Mononuclear cell (primary cell): Measurements from ENCODE around the gene CLIP3. TPM values are rescaled to one million over a fixed set of nuclear protein-coding genes. Genes with fewer than 3 reads are reported as not detected.

Experiments used
- H3K27me3 ChIP-seq: 2 replicates; pipeline ENCODE4 v1.6.0; 2011; ENCODE audit warnings: low read length, control low read depth; ENCODE audit not compliant: insufficient read depth
- H3K4me1 ChIP-seq: 2 replicates; pipeline ENCODE4 v1.5.1; 2011; ENCODE audit warnings: mild to moderate bottlenecking, low read length, control low read depth; ENCODE audit not compliant: insufficient read depth
- H3K4me3 ChIP-seq: 2 replicates; pipeline ENCODE4 v1.5.1; 2011; ENCODE audit warnings: mild to moderate bottlenecking, low read length, moderate library complexity
- H3K9me3 ChIP-seq: 2 replicates; pipeline ENCODE4 v1.5.1; 2011; ENCODE audit warnings: low read depth, mild to moderate bottlenecking, control low read depth, low read length
- total RNA-seq: library from RNA; depleted of rRNA; stranded (reverse); fragments of >200 nt; gene quantifications from one replicate; pipeline ENCODE4 v1.2.3, GENCODE V29; 2012

The CLIP3 gene
- total RNA-seq, 1 donor, result 0.10 TPM

DNA sequence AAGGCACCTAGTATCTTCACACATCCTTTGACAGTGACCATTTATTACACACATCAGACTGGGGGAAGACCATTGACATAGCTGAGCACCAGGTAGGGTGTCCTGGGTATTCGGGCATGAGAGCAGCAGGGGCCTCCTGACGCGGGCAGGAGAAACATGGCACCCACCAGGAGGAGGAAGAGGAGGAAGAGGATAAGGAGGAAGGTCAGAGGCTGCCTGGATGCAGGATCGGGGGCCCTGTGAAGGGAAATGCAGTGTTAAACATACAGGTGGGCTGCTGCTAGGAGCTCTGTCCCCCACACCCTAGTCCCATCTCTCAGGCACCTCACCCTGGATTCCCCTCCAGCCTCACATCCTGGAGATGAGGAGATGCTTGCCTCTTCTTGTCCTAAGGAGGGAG is 29.4 kb downstream of the CLIP3 start:
- no peak overlapping the region for H3K4me3 ChIP-seq
- no peaks in the 10 kb centered on the region for H3K27me3 ChIP-seq
- H3K9me3 ChIP-seq, result no peaks in the 10 kb centered on the region
- H3K4me1 ChIP-seq, result no peaks in the 10 kb centered on the region

DNA sequence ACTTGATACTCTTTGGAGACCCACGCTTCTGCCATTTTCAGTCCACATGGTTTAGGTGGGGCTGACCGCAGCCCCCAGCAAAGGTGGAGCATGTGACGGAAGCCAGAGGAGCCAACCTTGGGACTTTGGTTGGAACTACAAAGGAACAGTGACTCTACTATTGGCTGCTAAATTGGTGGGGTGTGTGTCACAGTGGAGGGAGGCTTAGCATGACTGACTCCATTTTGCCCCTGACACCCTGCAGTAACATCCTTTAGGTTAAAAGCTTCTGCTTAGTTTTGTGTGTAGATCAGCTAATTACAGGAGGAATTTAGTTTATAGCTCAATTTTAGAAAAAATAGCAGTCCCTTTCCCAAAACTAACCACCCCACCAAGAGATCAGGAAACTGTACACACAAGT is 31.1 kb downstream of the CLIP3 start:
- Histone ChIP-seq H3K4me1 (peaks cover 5% of the 10 kb centered on the region), H3K4me3 (no peak overlapping the region), H3K27me3 (no peaks in the 10 kb centered on the region), H3K9me3 (no peaks in the 10 kb centered on the region)

DNA sequence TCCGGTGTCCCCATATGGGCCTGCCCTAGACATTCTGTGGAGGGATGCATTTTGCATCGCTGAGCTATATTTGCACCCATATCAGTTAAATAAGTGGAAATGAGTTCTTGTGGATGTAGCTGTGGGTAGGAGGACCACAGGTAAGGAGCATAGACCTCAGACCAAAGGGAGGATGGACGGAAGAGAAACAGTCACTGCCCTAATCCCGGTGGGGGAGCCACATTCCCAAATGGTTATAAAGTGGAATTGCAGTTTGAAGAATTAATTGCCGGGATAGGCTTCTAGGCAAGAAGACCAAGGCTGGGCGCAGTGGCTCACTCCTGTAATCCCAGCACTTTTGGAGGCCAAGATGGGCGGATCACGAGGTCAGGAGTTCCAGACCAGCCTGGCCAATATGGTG is 35.9 kb downstream of the CLIP3 start:
- Histone ChIP-seq H3K9me3 (no peaks in the 10 kb centered on the region), H3K4me3 (no peak overlapping the region), H3K4me1 (peaks cover 29% of the 10 kb centered on the region), H3K27me3 (no peaks in the 10 kb centered on the region)

DNA sequence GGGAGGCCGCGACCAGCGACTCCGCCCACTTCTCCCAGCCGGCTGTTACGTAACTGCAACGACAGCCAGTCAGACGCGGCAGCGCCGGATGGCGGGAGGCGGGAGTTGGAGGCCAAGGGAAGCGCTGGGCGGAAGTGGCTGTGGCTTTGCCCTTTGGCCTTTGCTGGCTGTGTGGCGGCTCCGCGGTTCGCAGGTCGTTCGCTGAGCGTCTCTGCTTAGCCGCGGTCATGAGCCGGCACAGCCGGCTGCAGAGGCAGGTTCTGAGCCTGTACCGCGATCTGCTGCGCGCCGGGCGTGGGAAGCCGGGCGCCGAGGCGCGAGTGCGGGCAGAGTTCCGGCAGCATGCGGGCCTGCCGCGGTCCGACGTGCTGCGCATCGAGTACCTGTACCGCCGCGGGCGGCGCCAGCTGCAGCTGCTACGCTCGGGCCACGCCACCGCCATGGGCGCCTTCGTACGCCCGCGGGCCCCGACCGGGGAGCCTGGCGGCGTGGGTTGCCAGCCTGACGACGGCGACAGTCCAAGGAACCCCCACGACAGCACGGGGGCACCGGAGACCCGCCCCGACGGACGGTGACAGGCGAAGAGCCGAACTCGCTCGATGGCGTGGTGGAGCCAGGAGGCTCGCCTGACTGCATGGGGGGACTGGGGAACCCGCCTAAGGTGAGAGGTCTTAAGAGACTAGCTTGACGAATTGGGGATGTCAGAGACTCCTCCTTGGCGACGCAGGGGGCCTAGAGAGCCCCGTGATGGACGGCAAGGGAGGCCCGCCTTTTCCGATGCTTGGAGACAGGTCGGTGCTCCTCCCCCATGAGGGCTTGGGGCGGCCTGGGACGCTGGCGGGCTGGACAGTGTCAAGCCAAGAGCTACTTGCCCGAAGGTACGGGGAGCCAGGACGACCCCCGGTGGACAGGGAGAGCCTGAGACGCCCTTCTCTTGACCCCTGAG is 37.4 kb downstream of the CLIP3 start, which contains the start of gene SDHAF1:
Gene SDHAF1, plus strand, starts transcription at position 141 of the 946 bp plus-strand sequence. Its CDS starts 87 bp downstream, at position 228.
- peaks cover 29% of the 10 kb centered on the region for H3K4me1 ChIP-seq
- H3K9me3 ChIP-seq, result no peaks in the 10 kb centered on the region
- H3K27me3 ChIP-seq, result no peaks in the 10 kb centered on the region
- H3K4me3 ChIP-seq, result peak within 1 kb of the TSS; percentile 70

DNA sequence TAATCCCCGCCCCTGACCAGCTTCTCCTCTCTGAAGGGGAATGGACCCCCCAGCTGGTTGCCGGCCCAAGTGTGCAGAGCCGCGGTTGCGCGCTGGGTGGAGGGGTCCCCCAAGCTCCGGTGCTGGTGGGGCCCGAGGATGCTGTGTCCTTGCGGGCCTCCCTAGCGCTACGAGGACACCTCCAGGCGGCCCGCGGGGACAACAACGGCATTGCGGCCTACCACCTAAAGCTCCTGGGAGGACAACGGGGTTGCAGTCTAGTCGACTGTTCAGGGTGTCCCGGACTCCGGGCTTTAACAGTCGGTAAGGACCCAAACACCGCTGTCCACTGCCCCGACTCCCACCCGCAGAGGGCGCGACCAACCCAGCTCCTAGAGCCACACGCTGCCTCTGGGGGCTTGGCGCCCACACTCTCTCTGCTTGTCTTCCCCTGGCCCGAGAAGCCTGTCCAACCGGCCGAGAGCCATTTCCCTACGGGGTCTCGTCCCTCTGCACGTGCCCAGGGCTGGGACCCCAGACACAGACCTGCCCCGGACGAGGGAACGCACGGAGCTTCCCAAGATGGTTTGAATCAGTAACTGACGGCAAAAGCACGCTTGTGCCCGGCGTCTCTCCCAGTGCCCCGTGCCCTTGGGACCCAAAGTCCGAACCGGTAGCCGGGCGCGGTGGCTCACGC is 38.6 kb downstream of the CLIP3 start:
- H3K27me3 ChIP-seq, result no peaks in the 10 kb centered on the region
- no peaks in the 10 kb centered on the region for H3K9me3 ChIP-seq
- H3K4me1 ChIP-seq, result peaks cover 29% of the 10 kb centered on the region
- peak overlapping the region; percentile 70 for H3K4me3 ChIP-seq

DNA sequence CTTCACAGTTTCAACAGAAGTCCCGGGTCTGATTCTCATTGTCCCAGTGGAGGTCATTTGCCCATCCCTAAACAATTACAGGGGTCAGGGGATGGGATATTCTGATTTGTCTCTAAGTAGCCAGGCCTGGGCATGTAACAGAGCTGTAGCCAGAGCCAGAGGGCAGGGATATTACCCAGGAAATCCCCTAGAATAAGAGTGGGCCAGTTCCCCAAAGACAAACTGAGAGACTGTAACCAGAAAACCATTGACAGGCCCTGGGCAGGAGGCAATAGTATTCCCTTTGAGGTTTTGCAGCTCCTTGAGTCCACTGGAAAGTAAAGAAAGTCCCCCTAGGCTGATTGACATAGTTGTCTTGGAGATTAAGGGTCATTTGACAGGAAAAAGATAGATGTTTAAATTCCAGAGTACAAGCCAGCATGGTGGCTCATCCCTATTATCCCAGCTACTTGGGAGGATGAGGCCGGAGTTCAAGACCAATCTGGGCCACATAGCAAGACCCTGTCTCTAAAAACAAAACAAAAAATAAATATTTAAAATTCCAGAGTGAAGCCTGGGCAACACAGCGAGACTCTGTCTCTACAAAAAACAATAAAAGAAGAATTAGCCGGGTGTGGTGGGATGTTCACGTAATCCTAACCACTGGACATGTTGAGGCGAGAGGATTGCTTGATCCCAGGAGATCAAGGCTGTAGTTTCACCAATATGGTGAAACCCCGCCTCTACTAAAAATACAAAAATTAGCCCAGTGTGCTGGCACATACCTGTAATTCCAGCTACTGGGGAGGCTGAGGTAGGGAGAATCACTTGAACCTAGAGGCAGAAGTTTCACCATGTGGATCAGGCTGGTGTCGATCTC is 39.5 kb downstream of the CLIP3 start:
- Histone ChIP-seq H3K4me3 (no peak overlapping the region), H3K4me1 (peaks cover 29% of the 10 kb centered on the region), H3K9me3 (no peaks in the 10 kb centered on the region), H3K27me3 (no peaks in the 10 kb centered on the region)

DNA sequence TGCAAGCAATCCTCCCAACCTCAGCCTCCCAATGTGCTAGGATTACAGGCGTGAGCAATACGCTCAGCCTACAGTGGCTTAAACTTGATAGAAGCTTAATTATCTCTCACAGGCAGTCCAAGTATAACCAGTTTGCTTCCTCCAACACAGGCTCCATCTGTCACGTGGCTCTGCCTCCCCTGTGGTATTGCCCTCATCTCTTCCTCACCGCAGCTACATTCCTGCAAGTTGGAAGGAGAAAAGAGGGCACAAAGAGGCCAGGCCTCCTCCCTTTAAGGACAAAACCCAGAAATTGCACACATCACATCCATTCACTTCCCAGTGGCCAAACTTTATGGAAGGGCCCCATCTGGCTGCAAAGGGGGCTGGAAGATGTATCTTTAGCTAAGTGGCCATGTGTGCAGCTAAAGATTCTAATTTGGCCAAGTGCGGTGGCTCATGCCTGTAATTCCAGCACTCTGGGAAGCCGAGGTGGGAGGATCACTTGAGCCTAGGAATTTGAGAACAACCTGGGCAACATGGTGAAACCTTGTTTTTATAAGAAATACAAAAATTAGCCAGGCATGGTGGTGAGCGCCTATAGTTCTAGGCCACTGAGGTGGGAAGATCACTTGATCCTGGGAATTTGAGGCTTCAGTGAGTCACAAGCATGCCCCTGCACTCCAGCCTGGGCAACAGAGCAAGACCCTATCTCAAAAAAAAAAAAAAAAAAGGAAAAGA is 40.8 kb downstream of the CLIP3 start:
- no peaks in the 10 kb centered on the region for H3K27me3 ChIP-seq
- H3K9me3 ChIP-seq, result no peaks in the 10 kb centered on the region
- no peak overlapping the region for H3K4me3 ChIP-seq
- peaks cover 27% of the 10 kb centered on the region for H3K4me1 ChIP-seq

DNA sequence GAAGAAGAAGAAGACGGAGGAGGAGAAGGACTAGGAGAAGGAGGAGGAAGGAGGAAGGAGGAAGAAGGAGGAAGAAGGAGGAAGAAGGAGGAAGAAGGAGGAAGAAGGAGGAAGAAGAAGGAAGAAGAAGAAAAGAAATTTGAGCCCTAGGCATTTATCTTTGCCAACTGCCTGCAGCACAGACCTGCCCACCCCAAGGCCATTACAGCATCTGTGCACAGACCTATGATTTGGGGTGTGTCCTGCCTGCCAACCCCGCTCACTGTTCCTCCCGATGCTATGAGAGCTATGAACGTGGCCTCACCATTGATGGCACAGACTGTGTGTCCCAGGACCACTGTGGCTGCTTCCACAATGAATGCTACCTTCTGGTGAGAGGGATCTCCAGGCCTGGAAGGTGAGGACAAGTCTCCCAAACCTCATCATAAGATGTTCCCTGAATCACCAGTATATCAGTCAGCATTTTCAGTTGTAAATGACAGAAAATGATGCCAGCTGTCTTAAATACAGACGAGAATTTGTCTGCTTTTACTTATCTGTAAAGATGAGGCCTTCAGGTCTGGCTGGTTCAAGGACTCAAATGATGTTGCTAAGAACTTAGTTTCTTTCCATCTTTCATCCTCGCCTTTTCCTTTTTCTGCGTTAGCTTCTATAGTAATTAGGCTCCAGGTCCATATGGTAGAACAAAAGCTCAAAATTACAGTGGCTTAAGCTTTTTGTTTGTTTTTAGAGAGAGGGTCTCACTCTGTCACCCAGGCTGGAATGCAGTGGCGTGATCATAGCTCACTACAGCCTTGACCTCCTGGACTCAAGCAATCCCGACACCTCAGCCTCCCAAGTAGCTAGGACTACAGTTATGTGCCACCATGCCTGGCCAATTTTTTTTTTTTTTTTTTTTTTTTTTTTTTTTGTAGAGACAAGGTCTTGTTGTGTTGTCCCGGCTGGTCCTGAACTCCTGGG is 41.6 kb downstream of the CLIP3 start:
- H3K9me3 ChIP-seq, result no peaks in the 10 kb centered on the region
- peaks cover 25% of the 10 kb centered on the region for H3K4me1 ChIP-seq
- H3K4me3 ChIP-seq, result no peak overlapping the region
- H3K27me3 ChIP-seq, result no peaks in the 10 kb centered on the region

DNA sequence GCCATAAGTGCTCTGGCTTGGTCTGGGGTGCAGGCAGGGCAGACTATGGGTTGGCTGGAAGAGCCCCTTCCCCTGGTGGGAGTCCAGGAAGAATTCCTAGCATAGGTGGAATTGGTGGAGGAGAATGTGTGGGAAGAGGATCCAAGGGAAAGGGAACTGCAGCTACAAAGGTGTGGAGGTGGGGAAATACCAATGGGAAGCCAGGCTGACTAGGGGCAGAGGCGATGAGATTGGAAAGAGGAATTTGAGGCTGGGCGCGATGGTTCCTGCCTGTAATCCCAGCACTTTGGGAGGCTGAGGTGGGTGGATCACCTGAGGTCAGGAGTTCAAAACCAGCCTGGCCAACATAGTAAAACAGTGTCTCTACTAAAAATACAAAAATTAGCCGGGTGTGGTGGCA is 42.5 kb downstream of the CLIP3 start:
- Histone ChIP-seq H3K4me3 (no peak overlapping the region), H3K27me3 (peaks cover 3% of the 10 kb centered on the region), H3K4me1 (peaks cover 17% of the 10 kb centered on the region), H3K9me3 (no peaks in the 10 kb centered on the region)

DNA sequence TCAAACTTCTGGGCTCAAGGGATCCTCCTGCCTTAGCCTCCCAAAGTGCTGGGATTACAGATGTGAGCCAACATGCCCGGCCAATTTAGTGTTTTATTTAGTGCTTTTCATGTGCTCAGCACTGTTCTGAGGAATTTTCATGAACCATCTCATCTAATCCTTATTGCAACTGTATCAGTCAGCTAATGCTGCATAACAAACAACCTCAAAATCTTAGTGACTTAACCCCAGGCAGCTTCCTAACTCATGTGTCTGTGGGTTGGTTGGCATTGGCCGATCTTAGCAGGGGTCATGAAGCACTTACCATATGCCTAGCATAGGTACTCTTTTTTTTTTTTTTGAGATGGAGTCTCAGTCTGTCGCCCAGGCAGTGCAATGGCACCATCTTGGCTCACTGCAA is 43.8 kb downstream of the CLIP3 start:
- no peak overlapping the region for H3K4me3 ChIP-seq
- peaks cover 7% of the 10 kb centered on the region for H3K4me1 ChIP-seq
- no peaks in the 10 kb centered on the region for H3K9me3 ChIP-seq
- peaks cover 3% of the 10 kb centered on the region for H3K27me3 ChIP-seq

DNA sequence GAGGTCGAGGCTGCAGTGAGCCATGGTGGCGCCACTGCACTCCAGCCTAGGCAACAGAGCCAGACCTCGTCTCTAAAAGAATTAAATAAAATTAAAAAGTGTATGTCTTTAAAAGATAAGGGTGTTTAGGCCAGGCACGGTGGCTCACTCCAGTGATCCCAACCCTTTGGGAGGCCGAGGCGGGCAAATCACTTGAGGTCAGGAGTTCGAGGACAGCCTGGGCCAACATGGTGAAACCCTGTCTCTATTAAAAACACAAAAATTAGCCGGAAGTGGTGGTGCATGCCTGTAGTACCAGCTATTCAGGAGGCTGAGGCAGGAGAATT is 45.1 kb downstream of the CLIP3 start:
- no peak overlapping the region for H3K4me3 ChIP-seq
- peaks cover 6% of the 10 kb centered on the region for H3K4me1 ChIP-seq
- H3K9me3 ChIP-seq, result no peaks in the 10 kb centered on the region
- H3K27me3 ChIP-seq, result peaks cover 3% of the 10 kb centered on the region

DNA sequence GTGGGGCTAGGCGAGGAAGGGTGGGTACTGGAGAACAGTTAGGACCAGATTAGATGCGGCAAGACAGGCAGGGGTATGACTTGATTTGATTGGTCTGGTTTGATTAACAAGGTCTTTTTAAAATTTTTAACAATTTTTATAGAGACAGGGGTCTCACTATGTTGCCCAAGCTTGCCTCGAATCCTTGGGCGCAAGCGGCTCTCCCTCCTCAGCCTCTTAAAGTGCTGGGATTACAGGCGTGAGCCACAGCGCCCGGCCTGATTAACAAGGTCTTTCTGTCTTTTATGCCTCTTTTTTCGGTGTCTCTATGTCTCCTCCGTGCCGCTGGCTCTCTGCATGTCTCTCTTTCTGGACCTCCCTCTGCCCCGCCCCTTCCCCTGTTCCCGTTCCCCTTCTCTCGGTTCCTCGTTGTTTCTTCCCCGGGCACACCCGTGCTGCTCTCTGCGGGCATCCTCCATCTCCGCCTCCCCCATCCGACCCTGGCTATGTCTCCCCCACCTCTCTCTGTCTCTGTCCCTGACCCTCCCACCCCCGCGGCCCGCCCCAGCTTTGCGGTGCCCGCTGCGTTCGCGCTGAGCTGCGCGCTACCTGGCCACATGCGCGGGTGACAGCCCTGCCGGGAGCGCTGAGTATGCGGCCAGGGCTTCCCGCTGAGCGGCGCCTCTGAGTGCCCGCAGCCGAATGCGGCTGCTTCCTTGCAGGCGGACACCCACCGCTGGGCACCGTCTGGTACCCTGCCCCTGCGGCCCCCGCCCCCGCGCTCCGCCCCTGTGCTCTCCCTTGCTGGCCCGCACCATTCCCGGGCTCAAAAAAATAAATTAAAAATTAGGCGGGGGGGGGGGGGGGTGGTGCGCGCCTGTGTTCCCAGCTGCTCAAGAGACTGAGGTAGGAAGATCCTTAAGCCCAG is 45.8 kb downstream of the CLIP3 start:
- Histone ChIP-seq H3K9me3 (no peaks in the 10 kb centered on the region), H3K27me3 (peaks cover 3% of the 10 kb centered on the region), H3K4me1 (peaks cover 6% of the 10 kb centered on the region), H3K4me3 (no peak overlapping the region)

DNA sequence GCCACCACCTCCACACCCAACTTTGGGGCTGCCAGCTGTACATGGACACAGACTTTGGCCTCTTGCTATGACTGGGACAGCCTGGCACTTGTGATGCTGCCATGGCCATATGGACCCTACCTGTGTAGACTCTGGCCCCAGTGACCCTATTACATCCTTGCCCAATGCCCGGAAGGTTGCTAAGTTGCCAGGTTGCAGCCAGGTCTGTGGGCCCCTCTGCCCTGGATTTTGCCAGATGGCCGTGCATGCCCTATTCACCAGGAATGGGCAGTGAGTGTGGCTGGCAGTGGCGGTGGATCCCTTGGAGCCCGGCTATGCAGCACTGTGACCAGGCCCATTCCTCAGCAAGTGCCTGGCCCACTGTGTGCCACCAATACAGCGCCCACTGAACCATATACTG is 46.6 kb downstream of the CLIP3 start:
- H3K9me3 ChIP-seq, result no peaks in the 10 kb centered on the region
- H3K4me3 ChIP-seq, result no peak overlapping the region
- peaks cover 6% of the 10 kb centered on the region for H3K4me1 ChIP-seq
- peaks cover 3% of the 10 kb centered on the region for H3K27me3 ChIP-seq
